Epithelial cell of proximal tubule (primary cell): ENCODE data around the gene SNRPB. TPM values are rescaled to one million over a fixed set of nuclear protein-coding genes. Genes with fewer than 3 reads are reported as not detected.

Experiments used
- DNase-seq: peaks from one replicate; pipeline ENCODE4 v3.0.0-alpha.2; 2011; ENCODE audit warnings: low read depth
- H3K4me3 ChIP-seq: 2 replicates; pipeline ENCODE4 v1.5.1; 2011; ENCODE audit warnings: low read depth, mild to moderate bottlenecking, low read length
- total RNA-seq: library from RNA; depleted of rRNA; stranded (reverse); fragments of >200 nt; gene quantifications from 2 replicates; pipeline ENCODE4 v1.2.3, GENCODE V29; 2015
- TF ChIP-seq, protein P1 (sequence below): conservative IDR thresholded peaks from 2 replicates; pipeline ENCODE4 v1.5.1; 2012; ENCODE audit warnings: low read depth, mild to moderate bottlenecking, low read length

Gene SNRPB
- total RNA-seq, 1 donor from 2014 or later, result 541 TPM

DNA sequence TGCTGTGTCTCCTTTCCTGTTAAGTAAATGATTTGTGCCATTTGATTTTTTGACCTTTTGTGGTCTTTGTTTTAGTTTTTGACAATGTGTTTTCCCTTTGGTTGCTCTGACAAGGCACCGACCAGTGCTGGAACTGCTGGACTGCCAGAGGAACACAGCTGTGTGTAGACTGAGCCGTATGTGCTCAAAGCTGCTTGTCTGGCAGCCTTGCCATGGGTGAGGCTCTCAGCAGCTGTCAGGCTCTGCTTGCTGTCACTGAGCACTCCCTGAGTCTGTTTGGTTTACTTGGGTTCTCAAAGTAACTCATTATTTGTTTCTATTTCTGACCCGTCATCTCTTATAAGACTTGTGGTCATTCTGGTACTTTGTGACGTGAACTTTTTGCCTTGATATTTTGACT is 15.1 kb upstream of the SNRPB start:
- H3K4me3 ChIP-seq, result no peak overlapping the region
- no peak for DNase-seq
- TF ChIP-seq, protein P1, sequence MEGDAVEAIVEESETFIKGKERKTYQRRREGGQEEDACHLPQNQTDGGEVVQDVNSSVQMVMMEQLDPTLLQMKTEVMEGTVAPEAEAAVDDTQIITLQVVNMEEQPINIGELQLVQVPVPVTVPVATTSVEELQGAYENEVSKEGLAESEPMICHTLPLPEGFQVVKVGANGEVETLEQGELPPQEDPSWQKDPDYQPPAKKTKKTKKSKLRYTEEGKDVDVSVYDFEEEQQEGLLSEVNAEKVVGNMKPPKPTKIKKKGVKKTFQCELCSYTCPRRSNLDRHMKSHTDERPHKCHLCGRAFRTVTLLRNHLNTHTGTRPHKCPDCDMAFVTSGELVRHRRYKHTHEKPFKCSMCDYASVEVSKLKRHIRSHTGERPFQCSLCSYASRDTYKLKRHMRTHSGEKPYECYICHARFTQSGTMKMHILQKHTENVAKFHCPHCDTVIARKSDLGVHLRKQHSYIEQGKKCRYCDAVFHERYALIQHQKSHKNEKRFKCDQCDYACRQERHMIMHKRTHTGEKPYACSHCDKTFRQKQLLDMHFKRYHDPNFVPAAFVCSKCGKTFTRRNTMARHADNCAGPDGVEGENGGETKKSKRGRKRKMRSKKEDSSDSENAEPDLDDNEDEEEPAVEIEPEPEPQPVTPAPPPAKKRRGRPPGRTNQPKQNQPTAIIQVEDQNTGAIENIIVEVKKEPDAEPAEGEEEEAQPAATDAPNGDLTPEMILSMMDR, result no peak

DNA sequence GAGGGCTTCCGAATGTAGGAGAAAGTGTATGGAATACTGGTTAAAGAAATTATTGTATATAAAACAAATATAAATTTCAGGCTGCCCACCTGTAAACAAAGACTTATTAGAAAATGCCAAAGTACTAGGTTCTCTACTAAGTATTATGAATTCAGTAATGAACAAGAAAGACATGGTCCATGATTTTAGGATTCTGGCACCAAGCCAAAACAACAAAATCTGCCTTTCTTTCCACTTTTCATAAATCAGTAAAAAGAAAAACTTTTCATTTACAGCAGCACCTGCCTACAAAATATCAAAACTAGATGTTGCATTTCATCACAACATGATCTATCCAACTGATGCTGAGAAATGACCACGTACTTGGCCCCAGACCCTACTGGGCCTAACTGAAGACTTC is 14.5 kb upstream of the SNRPB start:
- H3K4me3 ChIP-seq, result no peak overlapping the region
- DNase-seq, result no peak
- TF ChIP-seq, protein P1, result no peak

DNA sequence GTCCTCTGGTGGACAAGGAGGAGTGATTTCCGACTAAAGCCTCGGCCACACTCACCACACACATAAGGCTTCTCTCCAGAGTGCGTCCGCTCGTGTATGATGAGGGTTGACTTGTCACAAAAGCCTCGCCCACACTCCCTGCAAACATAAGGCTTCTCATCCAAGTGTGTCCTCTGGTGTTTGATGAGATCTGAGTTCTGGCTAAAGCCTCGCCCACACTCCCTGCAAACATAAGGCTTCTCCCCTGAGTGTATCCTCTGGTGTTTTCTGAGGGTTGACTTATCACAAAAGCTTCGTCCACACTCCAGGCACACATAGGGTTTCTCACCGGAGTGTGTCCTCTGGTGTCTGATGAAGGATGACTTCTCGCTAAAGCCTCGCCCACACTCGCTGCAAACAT is 12.9 kb upstream of the SNRPB start:
- TF ChIP-seq, protein P1, result no peak
- no peak overlapping the region for H3K4me3 ChIP-seq
- no peak for DNase-seq

DNA sequence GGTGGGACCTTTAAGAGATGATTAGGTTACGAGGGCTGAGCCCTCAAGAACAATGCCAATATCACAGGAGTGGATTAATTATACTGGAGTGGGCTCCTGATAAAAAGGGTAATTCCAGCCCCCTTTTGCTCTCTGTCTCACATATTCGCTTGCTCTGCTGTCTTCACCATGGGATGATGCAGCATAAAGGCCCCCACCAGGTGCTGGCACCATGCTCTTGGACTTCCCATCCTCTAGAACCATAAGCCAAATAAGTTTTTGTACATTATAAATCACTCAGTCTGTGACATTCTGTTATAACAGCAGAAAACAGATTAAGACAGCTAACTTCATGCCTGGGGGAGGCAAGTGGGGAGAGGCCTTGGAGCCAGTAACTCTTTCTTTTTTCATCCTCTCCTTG is 9.8 kb upstream of the SNRPB start:
- no peak for DNase-seq
- TF ChIP-seq, protein P1, result no peak
- no peak overlapping the region for H3K4me3 ChIP-seq

DNA sequence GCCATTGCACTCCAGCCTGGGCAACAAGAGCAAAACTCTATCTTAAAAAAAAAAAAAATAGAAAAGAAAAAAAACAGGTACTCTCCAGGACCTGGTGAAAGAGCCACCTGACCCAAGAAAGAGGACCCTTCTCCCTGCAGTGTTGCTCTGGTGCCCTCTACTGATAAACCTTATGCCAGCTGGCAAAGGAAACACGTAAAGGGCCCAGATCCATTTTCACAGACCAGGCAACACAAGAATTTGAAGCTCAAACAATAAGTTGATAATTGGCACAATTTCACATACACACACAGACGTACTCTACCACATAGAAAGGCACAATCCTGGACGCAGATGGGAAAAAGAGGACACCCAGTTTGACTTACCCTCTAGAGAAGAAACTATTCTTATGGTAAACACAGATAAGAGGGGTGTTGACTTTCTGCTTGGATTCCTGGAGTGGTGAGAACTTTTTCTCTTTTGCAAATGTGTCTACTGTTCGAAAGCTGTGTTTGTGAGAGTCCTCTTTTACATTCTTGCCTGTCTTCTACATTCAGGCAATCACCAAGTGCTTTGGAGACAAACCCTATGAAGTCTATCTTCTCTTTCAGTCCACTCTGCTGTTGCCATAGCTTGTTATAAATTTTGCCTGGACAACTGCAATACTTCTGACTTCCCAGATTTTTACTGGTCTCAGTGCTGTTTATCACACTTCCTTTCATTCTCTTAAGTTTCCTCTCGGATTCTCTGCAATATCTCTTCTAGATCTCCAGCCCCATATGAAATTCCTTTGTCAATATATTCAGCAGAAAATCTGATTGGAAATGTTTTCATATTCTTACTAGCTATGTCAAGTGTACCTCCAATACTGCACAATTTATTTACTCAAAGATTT is 6.4 kb upstream of the SNRPB start:
- no peak for DNase-seq
- TF ChIP-seq, protein P1, result peak; percentile 23

DNA sequence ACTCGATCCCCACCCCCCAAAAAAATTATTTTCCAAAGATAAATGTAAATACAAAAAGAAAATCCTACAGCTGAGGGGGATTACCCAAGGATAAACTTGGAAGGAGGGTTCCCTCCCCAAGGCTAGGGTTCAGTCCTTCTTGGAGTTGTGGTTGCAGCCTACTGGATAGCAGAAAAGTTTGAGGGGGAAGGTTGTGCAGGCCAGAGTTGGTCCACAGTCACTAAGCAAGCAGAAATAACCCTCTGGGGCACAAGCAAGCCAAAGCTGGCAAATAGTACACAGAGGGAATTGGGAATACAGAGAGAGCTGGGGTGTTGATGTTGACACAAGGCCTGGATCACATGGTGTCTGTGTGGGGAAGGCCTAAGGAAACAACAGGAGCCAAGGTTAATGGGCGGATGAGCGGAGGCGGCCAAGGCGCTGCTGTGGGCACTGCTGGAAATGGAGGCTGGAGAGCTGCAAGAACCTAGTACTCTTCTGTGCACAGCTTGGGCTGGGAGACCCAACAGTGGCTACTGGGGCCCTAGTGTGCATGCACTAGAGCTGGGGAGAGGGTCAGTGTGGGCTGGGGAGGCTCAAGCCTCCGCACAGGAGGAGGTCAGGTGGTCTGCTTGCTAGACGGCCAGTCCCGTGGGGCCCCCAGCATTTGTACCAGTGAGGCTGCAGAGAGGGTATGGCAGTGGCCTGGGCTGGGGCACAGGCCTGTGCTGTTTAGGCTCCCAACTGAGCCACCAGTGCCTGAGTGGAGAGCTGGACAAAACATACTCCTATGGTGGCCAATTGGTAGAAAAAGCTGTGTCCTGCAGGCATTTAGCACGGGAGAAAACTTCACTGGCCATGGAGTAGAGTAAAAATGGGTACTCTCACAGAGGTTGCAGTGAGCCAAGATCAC is 5.5 kb upstream of the SNRPB start:
- TF ChIP-seq, protein P1, result no peak
- H3K4me3 ChIP-seq, result no peak overlapping the region
- DNase-seq, result no peak

More for the DNA sequence above, 6.4 kb upstream of the SNRPB start:
- no peak overlapping the region for H3K4me3 ChIP-seq
